Kidney tubule cell (primary cell): Measurements from ENCODE around the gene MINDY4.

Experiments
- DNase-seq: peaks from one replicate; pipeline ENCODE4 v3.0.0-alpha.2; 2018; ENCODE audit warnings: low spot score

MINDY4 gene

GRCh38 chr7:30853576-30853975 lies 82.4 kb downstream of the MINDY4 start:
- DNase-seq = no peak

- no peak for DNase-seq
Measured at GRCh38 chr7:30855936-30856335, 84.7 kb downstream of the MINDY4 start.

GRCh38 chr7:30858576-30858975 lies 87.4 kb downstream of the MINDY4 start:
- DNase-seq = no peak

GRCh38 chr7:30859202-30859939 lies 88.2 kb downstream of the MINDY4 start:
- no peak for DNase-seq

GRCh38 chr7:30859940-30860496 lies 88.8 kb downstream of the MINDY4 start:
- peak; percentile 52 for DNase-seq

GRCh38 chr7:30861612-30862011 lies 90.4 kb downstream of the MINDY4 start:
- no peak for DNase-seq

GRCh38 chr7:30862995-30863705 lies 91.9 kb downstream of the MINDY4 start:
- no peak for DNase-seq

- no peak for DNase-seq
Measured at GRCh38 chr7:30863706-30864035, 92.5 kb downstream of the MINDY4 start.

- DNase-seq = no peak
Measured at GRCh38 chr7:30864101-30864500, 92.9 kb downstream of the MINDY4 start.

- DNase-seq = no peak
Measured at GRCh38 chr7:30865076-30865475, 93.9 kb downstream of the MINDY4 start.

GRCh38 chr7:30865821-30866220 lies 94.6 kb downstream of the MINDY4 start:
- DNase-seq = no peak

GRCh38 chr7:30866939-30867338 lies 95.7 kb downstream of the MINDY4 start:
- peak; percentile 8 for DNase-seq

GRCh38 chr7:30867483-30867882 lies 96.3 kb downstream of the MINDY4 start:
- DNase-seq = no peak

- no peak for DNase-seq
Measured at GRCh38 chr7:30869794-30870611, 98.8 kb downstream of the MINDY4 start.

- DNase-seq = no peak
Measured at GRCh38 chr7:30870821-30871518, 99.8 kb downstream of the MINDY4 start.

- DNase-seq = no peak
Measured at GRCh38 chr7:30871655-30872054, 100.4 kb downstream of the MINDY4 start.

- DNase-seq = no peak
Measured at GRCh38 chr7:30873207-30873606, 102.0 kb downstream of the MINDY4 start.

GRCh38 chr7:30873656-30874055 lies 102.4 kb downstream of the MINDY4 start:
- DNase-seq = no peak

- peak; percentile 40 for DNase-seq
Measured at GRCh38 chr7:30874656-30875302, 103.6 kb downstream of the MINDY4 start.

GRCh38 chr7:30877015-30877769 lies 106.0 kb downstream of the MINDY4 start:
- DNase-seq = no peak

- no peak for DNase-seq
Measured at GRCh38 chr7:30877993-30878392, 106.8 kb downstream of the MINDY4 start.
